HCT116 (cell line): ENCODE data around the gene SIRT6. TPM values are rescaled to one million over a fixed set of nuclear protein-coding genes. Genes with fewer than 3 reads are reported as not detected.

Experiments used
- ATAC-seq: fragments of 200-7000 bp; cut with Tn5 transposase; 2 replicates; pipeline ENCODE4 v1.9.1; 2020; ENCODE audit warnings: mild to moderate bottlenecking, moderate library complexity
- BruUV-seq: library from RNA; stranded (reverse); fragments of 400-500 nt; replicated peaks from 2 replicates; lab custom pipeline; 2021; lab: Mats Ljungman, UMichigan
- CTCF ChIA-PET: fragments of 300-600 bp; sonication (Branson Sonifier 250); formaldehyde crosslinking; loops from one replicate; lab custom pipeline; 2021; ENCODE audit warnings: antibody characterized with exemption; lab: Charles Lee
- POLR2A ChIA-PET: fragments of 300-600, 350-600 bp; sonication (Branson Sonifier 250); formaldehyde crosslinking; loops from one replicate; lab custom pipeline; 2021; ENCODE audit warnings: antibody characterized with exemption; lab: Charles Lee
- RAD21 ChIA-PET, 2 experiments: fragments of 300-600 bp; sonication (Branson Sonifier 250); formaldehyde crosslinking; loops; one replicate each; lab custom pipeline; 2023; ENCODE audit warnings: low total read pairs in 2 of 2; ENCODE audit not compliant: uncharacterized antibody in 2 of 2, unreplicated experiment in 2 of 2, low non-redundant PET in 1 of 2; lab: Charles Lee
- DNase-seq: peaks from one replicate; pipeline ENCODE4 v3.0.0-alpha.2; 2010; ENCODE audit warnings: low read depth, low spot score
- H2AFZ ChIP-seq: fragments of 200-600 bp; shearing (Covaris generic), sonication (generic); 2 replicates; pipeline ENCODE4 v1.6.1; 2017; ENCODE audit warnings: low read depth, mixed run types, mixed read lengths, antibody characterized with exemption, low read length; ENCODE audit not compliant: poor library complexity, severe bottlenecking
- H3K27ac ChIP-seq: 2 replicates; pipeline ENCODE4 v1.5.1; 2012; ENCODE audit warnings: low read depth, low read length
- H3K27me3 ChIP-seq: fragments of 200-600 bp; sonication (generic); 2 replicates; pipeline ENCODE4 v1.6.1; 2016; ENCODE audit warnings: mixed run types, low read length, mixed read lengths; ENCODE audit not compliant: insufficient read depth
- H3K36me3 ChIP-seq, 2 experiments: fragments of 200-500 bp in 1 of 2; fragments of 200-600 bp in 1 of 2; sonication (Bioruptor generic) in 1 of 2; sonication (generic) in 1 of 2; 2 replicates each; pipeline versions ENCODE4 v1.5.1 to v1.6.1; 2014 to 2016; ENCODE audit warnings: low read length in 2 of 2, inconsistent platforms in 1 of 2, mixed read lengths in 1 of 2, mixed run types in 1 of 2; ENCODE audit not compliant: insufficient read depth in 2 of 2, control insufficient read depth in 1 of 2
- H3K4me1 ChIP-seq, 2 experiments: fragments of 200-600 bp in 1 of 2; sonication (generic) in 1 of 2; 2 replicates each; pipeline versions ENCODE4 v1.5.1 to v1.6.1; 2012 to 2017; ENCODE audit warnings: low read length in 2 of 2, inconsistent platforms in 1 of 2, mild to moderate bottlenecking in 1 of 2, mixed read lengths in 1 of 2, mixed run types in 1 of 2, moderate library complexity in 1 of 2; ENCODE audit not compliant: insufficient read depth in 2 of 2, control insufficient read depth in 1 of 2
- H3K4me2 ChIP-seq: fragments of 200-600 bp; sonication (generic); 2 replicates; pipeline ENCODE4 v1.6.1; 2017; ENCODE audit warnings: mixed run types, low read length, mixed read lengths
- H3K4me3 ChIP-seq, 2 experiments: fragments of 200-600 bp in 1 of 2; sonication (generic) in 1 of 2; replicated peaks in 1 of 2; 2 replicates each; pipeline ENCODE4 v1.5.1; 2011 to 2016; ENCODE audit warnings: low read length in 2 of 2, control low read depth in 1 of 2, low read depth in 1 of 2, mild to moderate bottlenecking in 1 of 2, mixed read lengths in 1 of 2, mixed run types in 1 of 2
- H3K79me2 ChIP-seq: fragments of 200-600 bp; sonication (generic); 2 replicates; pipeline ENCODE4 v1.6.1; 2017; ENCODE audit warnings: mild to moderate bottlenecking, mixed run types, low read length, moderate library complexity, mixed read lengths; ENCODE audit not compliant: insufficient read depth
- H3K9ac ChIP-seq: fragments of 200-600 bp; sonication (generic); 2 replicates; pipeline ENCODE4 v1.6.1; 2016; ENCODE audit warnings: low read length, mixed read lengths
- H3K9me2 ChIP-seq: fragments of 200-600 bp; sonication (generic), shearing (Covaris generic); 2 replicates; pipeline ENCODE4 v1.6.1; 2017; ENCODE audit warnings: mixed run types, mild to moderate bottlenecking, moderate library complexity; ENCODE audit not compliant: insufficient read depth
- H3K9me3 ChIP-seq, 2 experiments: fragments of 200-500 bp in 1 of 2; fragments of 200-600 bp in 1 of 2; sonication (Bioruptor generic) in 1 of 2; sonication (generic) in 1 of 2; 2 replicates each; pipeline ENCODE4 v1.6.1; 2014 to 2017; ENCODE audit warnings: low read length in 2 of 2, mixed read lengths in 2 of 2, inconsistent platforms in 1 of 2, low read depth in 1 of 2, mild to moderate bottlenecking in 1 of 2, mixed run types in 1 of 2, moderate library complexity in 1 of 2; ENCODE audit not compliant: control insufficient read depth in 1 of 2, insufficient read depth in 1 of 2
- H4K20me1 ChIP-seq: fragments of 200-600 bp; sonication (generic), shearing (Covaris generic); 2 replicates; pipeline ENCODE4 v1.6.1; 2017; ENCODE audit warnings: mixed run types, mild to moderate bottlenecking, moderate library complexity; ENCODE audit not compliant: insufficient read depth
- ATF3 ChIP-seq: IDR thresholded peaks from 2 replicates; pipeline ENCODE4 v1.6.1; 2012
- CBX3 ChIP-seq: IDR thresholded peaks from 2 replicates; pipeline ENCODE4 v1.6.1; 2012; ENCODE audit warnings: low read depth
- CTCF ChIP-seq, 3 experiments: fragments of 200-600 bp in 1 of 3; sonication (generic) in 1 of 3; IDR thresholded peaks in 2 of 3; conservative IDR thresholded peaks in 1 of 3; 2 replicates each; pipeline ENCODE4 v1.5.1; 2012 to 2017; ENCODE audit warnings: low read depth in 2 of 3, low read length in 2 of 3, antibody characterized with exemption in 1 of 3, borderline replicate concordance in 1 of 3, control low read depth in 1 of 3, mild to moderate bottlenecking in 1 of 3, mixed read lengths in 1 of 3, mixed run types in 1 of 3, moderate library complexity in 1 of 3; ENCODE audit not compliant: insufficient read depth in 1 of 3
- EGR1 ChIP-seq: IDR thresholded peaks from 2 replicates; pipeline ENCODE4 v1.6.1; 2012; ENCODE audit warnings: low read depth
- ELF1 ChIP-seq: IDR thresholded peaks from 2 replicates; pipeline ENCODE4 v1.6.1; 2012; ENCODE audit warnings: low read depth, borderline replicate concordance
- EZH2 ChIP-seq: fragments of 200-600 bp; sonication (generic); IDR thresholded peaks from 2 replicates; pipeline ENCODE4 v1.6.1; 2017; ENCODE audit warnings: antibody characterized with exemption, mixed run types
- EZH2phosphoT487 ChIP-seq: fragments of 200-600 bp; IDR thresholded peaks from 2 replicates; pipeline ENCODE4 v1.6.1; 2018; ENCODE audit warnings: antibody characterized with exemption, borderline replicate concordance
- FOSL1 ChIP-seq: IDR thresholded peaks from 2 replicates; pipeline ENCODE4 v1.6.1; 2012; ENCODE audit warnings: low read depth
- JUND ChIP-seq: IDR thresholded peaks from 2 replicates; pipeline ENCODE4 v1.6.1; 2012
- MAX ChIP-seq: IDR thresholded peaks from 2 replicates; pipeline ENCODE4 v1.6.1; 2012
- POLR2A ChIP-seq: IDR thresholded peaks from 2 replicates; pipeline ENCODE4 v1.7.0; 2011; ENCODE audit warnings: borderline replicate concordance; ENCODE audit not compliant: insufficient read depth, insufficient read length; ENCODE audit errors: extremely low read depth
- POLR2AphosphoS5 ChIP-seq: IDR thresholded peaks from 2 replicates; pipeline ENCODE4 v1.6.1; 2011; ENCODE audit warnings: mild to moderate bottlenecking, low read depth, low read length, moderate library complexity
- REST ChIP-seq: IDR thresholded peaks from 2 replicates; pipeline ENCODE4 v1.6.1; 2012; ENCODE audit warnings: low read depth
- SP1 ChIP-seq: IDR thresholded peaks from 2 replicates; pipeline ENCODE4 v1.6.1; 2012; ENCODE audit warnings: low read depth
- SRF ChIP-seq: IDR thresholded peaks from 2 replicates; pipeline ENCODE4 v1.6.1; 2012; ENCODE audit warnings: low read depth
- TCF7L2 ChIP-seq: IDR thresholded peaks from 2 replicates; pipeline ENCODE4 v1.7.0; 2011; ENCODE audit warnings: borderline replicate concordance, inconsistent platforms; ENCODE audit not compliant: insufficient read depth, insufficient read length; ENCODE audit errors: extremely low read depth
- YY1 ChIP-seq: IDR thresholded peaks from 2 replicates; pipeline ENCODE4 v1.6.1; 2011; ENCODE audit warnings: low read length, low read depth, moderate library complexity, mild to moderate bottlenecking; ENCODE audit not compliant: insufficient replicate concordance; ENCODE audit errors: extremely low read depth
- ZBTB33 ChIP-seq: IDR thresholded peaks from 2 replicates; pipeline ENCODE4 v1.6.1; 2011; ENCODE audit warnings: mild to moderate bottlenecking, low read length, moderate library complexity; ENCODE audit not compliant: insufficient replicate concordance; ENCODE audit errors: extremely low read depth
- ZFX ChIP-seq: fragments of 450-650 bp; IDR thresholded peaks from 2 replicates; pipeline ENCODE4 v1.6.1; 2017
- ZNF274 ChIP-seq: fragments of 200-500 bp; sonication (Bioruptor generic); IDR thresholded peaks from 2 replicates; pipeline ENCODE4 v1.6.1; 2014; ENCODE audit warnings: mild to moderate bottlenecking, low read depth, low read length, inconsistent platforms
- intact Hi-C: fragments of 100-400 bp; cut with micrococcal nuclease; formaldehyde crosslinking; loops from 2 replicates; pipeline ENCODE4 v1.10.0; 2022
- total RNA-seq: library from RNA; stranded (reverse); gene quantifications from one replicate; pipeline ENCODE4 v1.2.1, GENCODE V29; 2021; ENCODE audit not compliant: unreplicated experiment

The SIRT6 gene
- total RNA-seq, 1 experiment from 2014 or later, result 36.3 TPM

- Histone ChIP-seq H3K4me3 (no peak overlapping the region), H3K79me2 (peaks cover 14% of the 10 kb centered on the region), H3K9ac (no peak overlapping the region), H3K9me3 (no peaks in the 10 kb centered on the region), H3K36me3 (no peaks in the 10 kb centered on the region), H2AFZ (no peak overlapping the region), H4K20me1 (no peaks in the 10 kb centered on the region)
- no peak for ATAC-seq
- ChIA-PET POLR2A (interaction anchor here (0.7 kb wide), 1 partner anchor 190 kb away, joined by 3 read pairs; no protein-coding TSS in a partner anchor), RAD21 (no interaction called here), CTCF (interaction anchor here (0.8 kb wide), 1 partner anchor 12 kb away, joined by 4 read pairs; no protein-coding TSS in a partner anchor)
- no peak for DNase-seq
- TF ChIP-seq SRF (no peak), MAX (no peak), ZBTB33 (no peak), YY1 (no peak), ZFX (no peak), EZH2phosphoT487 (no peak), REST (no peak), JUND (no peak), EZH2 (no peak), TCF7L2 (no peak), SP1 (no peak), CTCF (IDR thresholded peaks at IDR 0.05 in 2 of 3, conservative IDR thresholded peaks at IDR 0.05 in 1 of 3; ENCODE audit: borderline replicate concordance in 1 of 3, insufficient read depth in 1 of 3, low read depth in 2 of 3, low read length in 2 of 3) (no peak), CBX3 (no peak), ZNF274 (no peak), FOSL1 (no peak), ATF3 (no peak), EGR1 (no peak), POLR2A (no peak), ELF1 (no peak), POLR2AphosphoS5 (no peak)
- TF ChIP-seq, all 23 proteins: peak for 0
- H3K4me2 ChIP-seq, result no peak overlapping the region
- H3K4me1 ChIP-seq, result peaks cover 10 to 14% of the 10 kb centered on the region in 2 experiments
- BruUV-seq, result no TSS peak
- no peaks in the 10 kb centered on the region for H3K9me2 ChIP-seq
- peaks cover 8% of the 10 kb centered on the region for H3K27me3 ChIP-seq
- no peak overlapping the region for H3K27ac ChIP-seq
- intact Hi-C loops, result no loop called here
These were observed 5.2 kb downstream of the SIRT6 start for GRCh38 chr19:4177146-4177545.
